WERI-Rb-1 (cell line): Measurements from ENCODE around the gene TRNAU1AP.

Experiments
- DNase-seq: peaks from one replicate; pipeline ENCODE4 v3.0.0-alpha.2; 2020
- H3K27ac ChIP-seq: fragments of 250-450 bp; sonication (Bioruptor Pico); 2 replicates; pipeline ENCODE4 v1.5.1; 2020; ENCODE audit warnings: mild to moderate bottlenecking, moderate library complexity
- H3K27me3 ChIP-seq: fragments of 250-450 bp; sonication (Bioruptor Pico); 2 replicates; pipeline ENCODE4 v1.5.1; 2021; ENCODE audit warnings: mild to moderate bottlenecking, low read depth, moderate library complexity; ENCODE audit not compliant: insufficient read depth, severe bottlenecking
- H3K36me3 ChIP-seq: fragments of 250-450 bp; sonication (Bioruptor Pico); 2 replicates; pipeline ENCODE4 v1.5.1; 2020; ENCODE audit warnings: mild to moderate bottlenecking, moderate library complexity
- H3K4me3 ChIP-seq: 2 replicates; pipeline ENCODE4 v1.5.1; 2011; ENCODE audit warnings: low read depth, mild to moderate bottlenecking, control low read depth, low read length
- H3K9me3 ChIP-seq: fragments of 250-450 bp; sonication (Bioruptor Pico); 2 replicates; pipeline ENCODE4 v1.5.1; 2021; ENCODE audit warnings: mild to moderate bottlenecking, moderate library complexity; ENCODE audit not compliant: severe bottlenecking
- TF ChIP-seq, protein P1 (sequence below): IDR thresholded peaks from 2 replicates; pipeline ENCODE4 v1.5.1; 2011; ENCODE audit warnings: low read depth, mild to moderate bottlenecking, control low read depth, inconsistent platforms, low read length

Gene TRNAU1AP

DNA sequence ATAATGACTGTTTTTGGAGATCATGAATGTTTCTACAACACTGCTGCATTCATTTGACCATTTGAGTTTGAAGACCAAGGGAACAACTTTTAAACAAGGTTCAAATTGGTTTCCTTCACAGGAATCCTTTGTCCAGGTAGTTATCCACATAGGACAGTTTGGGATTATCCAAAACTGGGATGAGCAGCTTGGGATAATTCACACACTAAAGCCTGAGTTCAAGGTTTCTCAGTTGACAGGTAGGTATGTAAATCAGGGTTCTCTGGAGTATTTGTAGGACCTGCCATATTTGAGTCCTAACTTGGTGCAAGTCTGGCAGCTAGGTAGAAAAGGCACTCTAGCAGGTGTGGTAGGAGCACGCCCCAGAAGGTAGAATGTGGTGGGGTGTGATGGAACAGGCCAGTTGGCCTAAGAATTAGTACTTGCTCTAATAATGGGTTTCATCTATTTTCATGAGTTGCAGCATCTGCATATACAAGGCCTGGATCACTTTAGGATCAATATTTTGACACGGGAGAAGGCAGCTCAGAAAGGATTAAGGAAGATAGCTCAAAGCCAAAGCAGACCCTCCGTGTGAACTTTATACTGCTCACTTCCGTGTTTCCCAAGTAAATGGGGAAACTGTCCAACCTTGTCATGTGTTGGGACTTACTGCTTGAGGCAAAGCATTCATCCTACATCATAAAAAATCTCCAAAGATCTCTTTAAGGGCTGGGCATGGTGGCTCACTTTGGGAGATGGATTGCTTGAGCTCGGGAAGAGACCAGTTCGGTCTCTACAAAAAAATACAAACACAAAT, 25.1 kb downstream of the TRNAU1AP start:
- TF ChIP-seq, protein P1, sequence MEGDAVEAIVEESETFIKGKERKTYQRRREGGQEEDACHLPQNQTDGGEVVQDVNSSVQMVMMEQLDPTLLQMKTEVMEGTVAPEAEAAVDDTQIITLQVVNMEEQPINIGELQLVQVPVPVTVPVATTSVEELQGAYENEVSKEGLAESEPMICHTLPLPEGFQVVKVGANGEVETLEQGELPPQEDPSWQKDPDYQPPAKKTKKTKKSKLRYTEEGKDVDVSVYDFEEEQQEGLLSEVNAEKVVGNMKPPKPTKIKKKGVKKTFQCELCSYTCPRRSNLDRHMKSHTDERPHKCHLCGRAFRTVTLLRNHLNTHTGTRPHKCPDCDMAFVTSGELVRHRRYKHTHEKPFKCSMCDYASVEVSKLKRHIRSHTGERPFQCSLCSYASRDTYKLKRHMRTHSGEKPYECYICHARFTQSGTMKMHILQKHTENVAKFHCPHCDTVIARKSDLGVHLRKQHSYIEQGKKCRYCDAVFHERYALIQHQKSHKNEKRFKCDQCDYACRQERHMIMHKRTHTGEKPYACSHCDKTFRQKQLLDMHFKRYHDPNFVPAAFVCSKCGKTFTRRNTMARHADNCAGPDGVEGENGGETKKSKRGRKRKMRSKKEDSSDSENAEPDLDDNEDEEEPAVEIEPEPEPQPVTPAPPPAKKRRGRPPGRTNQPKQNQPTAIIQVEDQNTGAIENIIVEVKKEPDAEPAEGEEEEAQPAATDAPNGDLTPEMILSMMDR = no peak
- Histone ChIP-seq H3K36me3 (peaks cover 60% of the 10 kb centered on the region), H3K9me3 (no peaks in the 10 kb centered on the region), H3K27ac (no peak overlapping the region), H3K27me3 (no peaks in the 10 kb centered on the region), H3K4me3 (no peak overlapping the region)
- DNase-seq = no peak

DNA sequence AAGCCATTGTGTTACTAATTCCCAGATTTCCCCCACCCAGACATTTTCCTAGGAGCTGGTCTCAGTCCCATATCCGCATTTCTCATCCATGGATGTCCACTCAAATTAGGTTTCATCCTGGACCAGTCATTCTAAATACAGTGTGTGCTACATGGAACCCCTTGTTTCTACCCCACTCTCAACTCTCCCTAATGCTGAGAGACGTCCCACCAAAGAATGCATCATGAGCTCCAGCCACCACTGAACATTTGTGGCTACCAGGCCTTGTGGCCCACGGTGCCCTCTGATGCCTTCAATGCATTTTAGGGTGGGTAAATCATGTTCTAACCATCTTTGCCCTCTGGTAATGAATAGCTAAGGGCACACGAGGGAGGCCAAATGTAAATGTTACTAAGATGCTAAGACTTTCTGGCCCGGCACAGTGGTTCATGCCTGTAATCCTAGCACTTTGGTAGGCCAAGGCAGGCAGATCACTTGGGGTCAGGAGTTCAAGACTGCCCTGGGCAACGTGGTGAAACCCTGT, 25.9 kb downstream of the TRNAU1AP start:
- Histone ChIP-seq H3K27me3 (no peaks in the 10 kb centered on the region), H3K9me3 (no peaks in the 10 kb centered on the region), H3K27ac (no peak overlapping the region), H3K36me3 (peaks cover 56% of the 10 kb centered on the region), H3K4me3 (no peak overlapping the region)
- TF ChIP-seq, protein P1 = no peak
- DNase-seq = no peak

DNA sequence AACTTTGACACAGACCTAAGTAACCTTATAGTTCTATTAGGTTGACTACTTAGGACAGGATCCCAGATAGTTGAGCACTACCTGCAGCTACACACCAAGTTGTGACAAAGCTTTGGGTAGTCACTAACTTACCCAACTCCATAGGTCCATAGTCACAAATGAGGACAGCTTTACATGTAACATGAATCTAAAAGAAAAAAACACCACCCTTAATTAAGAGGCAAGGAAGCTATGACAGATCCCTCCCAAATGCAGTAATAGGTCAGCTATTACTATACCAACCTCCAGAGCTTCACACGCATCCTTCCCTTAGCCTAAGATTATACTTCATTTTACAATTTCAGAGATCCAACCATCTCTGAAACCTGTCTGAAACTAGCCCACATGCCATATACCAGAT, 26.5 kb downstream of the TRNAU1AP start:
- no peak for DNase-seq
- TF ChIP-seq, protein P1 = no peak
- H3K27ac ChIP-seq = no peak overlapping the region
- H3K27me3 ChIP-seq = no peaks in the 10 kb centered on the region
- H3K36me3 ChIP-seq = peaks cover 51% of the 10 kb centered on the region
- H3K9me3 ChIP-seq = no peaks in the 10 kb centered on the region
- H3K4me3 ChIP-seq = no peak overlapping the region

DNA sequence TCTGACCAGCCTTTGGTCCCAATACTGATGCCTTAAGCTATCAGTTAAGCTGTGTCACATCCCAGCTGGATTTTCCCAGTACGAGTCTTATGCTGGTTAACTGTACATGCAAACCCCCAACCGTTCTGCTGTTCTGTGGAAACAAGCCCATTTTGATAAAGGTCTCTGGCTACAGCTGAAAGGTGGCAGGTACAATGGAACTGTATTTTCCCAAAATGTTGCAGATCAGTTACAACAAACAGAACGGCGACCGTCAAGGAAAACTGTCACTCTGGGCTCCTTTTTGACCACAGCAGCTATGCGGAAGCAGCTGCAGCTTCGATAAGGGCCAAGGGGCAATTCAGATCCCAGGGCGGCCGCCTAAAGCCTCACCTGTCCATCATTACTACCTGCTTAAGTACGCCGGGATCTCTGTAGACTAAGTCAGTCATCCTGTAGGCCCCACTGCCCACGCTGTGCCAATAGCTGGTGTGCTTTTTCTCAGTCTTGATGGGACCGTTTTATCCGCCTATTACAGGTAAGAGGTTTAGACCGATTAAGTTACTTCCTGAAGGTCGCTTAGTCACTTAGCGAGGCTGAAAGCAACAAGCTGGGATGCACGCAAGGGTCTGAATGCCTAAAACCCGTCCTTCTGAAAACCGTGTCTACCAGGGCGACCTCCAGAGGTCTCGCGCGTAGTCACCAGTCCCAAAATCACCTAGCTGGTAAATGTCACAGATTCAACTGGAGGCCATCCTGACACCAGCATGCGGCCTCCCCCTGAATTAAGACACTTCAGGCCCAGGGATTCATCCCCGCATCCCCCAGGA, 28.0 kb downstream of the TRNAU1AP start:
- H3K27ac ChIP-seq = peak overlapping the region; percentile 81
- no peaks in the 10 kb centered on the region for H3K9me3 ChIP-seq
- H3K4me3 ChIP-seq = peak overlapping the region; percentile 78
- peak; percentile 56 for DNase-seq
- TF ChIP-seq, protein P1 = peak; percentile 44
- H3K27me3 ChIP-seq = no peaks in the 10 kb centered on the region
- peaks cover 44% of the 10 kb centered on the region for H3K36me3 ChIP-seq

DNA sequence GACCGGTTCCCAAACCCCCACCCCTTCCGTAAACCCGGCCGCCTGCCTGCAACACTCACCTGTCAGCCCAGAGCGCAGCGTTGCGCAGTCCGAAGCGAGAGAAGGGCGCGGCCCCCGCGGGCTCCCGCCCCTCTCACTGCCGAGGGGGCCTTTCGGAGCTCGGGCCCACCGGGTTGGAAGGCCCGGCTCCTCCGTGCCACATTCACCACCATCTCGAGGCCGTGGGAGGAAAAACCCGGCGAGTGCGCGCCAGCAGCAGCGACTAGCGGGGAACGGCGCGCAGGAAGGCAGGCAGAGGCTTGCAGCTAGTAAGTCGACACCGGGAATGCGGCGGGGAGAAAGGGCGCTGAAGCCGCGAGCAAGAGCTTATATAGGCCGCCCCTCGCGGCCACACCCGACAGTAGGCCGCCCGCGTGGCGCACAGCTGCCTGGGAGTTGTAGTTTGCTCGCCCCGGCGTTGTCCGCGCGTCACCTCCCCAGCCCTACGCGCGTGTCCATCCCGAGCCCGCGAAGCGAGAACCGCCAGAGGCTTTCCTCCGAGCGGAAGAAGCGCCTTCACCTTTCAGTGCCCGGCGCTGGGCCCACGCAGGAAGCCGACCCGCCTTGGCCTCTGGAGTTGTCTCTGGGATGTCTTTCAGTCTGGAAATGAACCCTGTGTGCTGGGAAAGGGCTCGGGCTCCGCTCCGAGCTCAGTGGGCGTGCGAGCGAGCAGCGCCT, 28.8 kb downstream of the TRNAU1AP start:
- Histone ChIP-seq H3K4me3 (peak overlapping the region; percentile 78), H3K27me3 (no peaks in the 10 kb centered on the region), H3K36me3 (peaks cover 44% of the 10 kb centered on the region), H3K9me3 (no peaks in the 10 kb centered on the region), H3K27ac (peak overlapping the region; percentile 81)
- TF ChIP-seq, protein P1 = no peak
- peak; percentile 96 for DNase-seq
